GM18861 (cell line): ENCODE data around the gene DNASE1.

Experiments used
- ATAC-seq: cut with Tn5 transposase; IDR thresholded peaks from one replicate; pipeline ENCODE4 v1.9.1; 2021; ENCODE audit not compliant: unreplicated experiment

The DNASE1 gene

GRCh38 chr16:3694051-3694450 lies 39.6 kb downstream of the DNASE1 start:
- ATAC-seq = no peak

GRCh38 chr16:3695610-3696369 lies 41.3 kb downstream of the DNASE1 start:
- ATAC-seq = no peak

- ATAC-seq = no peak
Observed at GRCh38 chr16:3696425-3697218, 42.1 kb downstream of the DNASE1 start.

GRCh38 chr16:3698941-3699340 lies 44.5 kb downstream of the DNASE1 start:
- ATAC-seq = no peak

- no peak for ATAC-seq
Observed at GRCh38 chr16:3701531-3701930, 47.0 kb downstream of the DNASE1 start.

- ATAC-seq = no peak
Observed at GRCh38 chr16:3702082-3702481, 47.6 kb downstream of the DNASE1 start.

GRCh38 chr16:3706253-3707012 lies 51.9 kb downstream of the DNASE1 start:
- no peak for ATAC-seq
